Measurements from ENCODE around the gene FBXO10. TPM values are rescaled to one million over a fixed set of nuclear protein-coding genes. Genes with fewer than 3 reads are reported as not detected.

FBXO10 gene
- total RNA-seq, 4 donors from 2014 or later = 4.2 to 16.5 (median 6.8) TPM

DNA sequence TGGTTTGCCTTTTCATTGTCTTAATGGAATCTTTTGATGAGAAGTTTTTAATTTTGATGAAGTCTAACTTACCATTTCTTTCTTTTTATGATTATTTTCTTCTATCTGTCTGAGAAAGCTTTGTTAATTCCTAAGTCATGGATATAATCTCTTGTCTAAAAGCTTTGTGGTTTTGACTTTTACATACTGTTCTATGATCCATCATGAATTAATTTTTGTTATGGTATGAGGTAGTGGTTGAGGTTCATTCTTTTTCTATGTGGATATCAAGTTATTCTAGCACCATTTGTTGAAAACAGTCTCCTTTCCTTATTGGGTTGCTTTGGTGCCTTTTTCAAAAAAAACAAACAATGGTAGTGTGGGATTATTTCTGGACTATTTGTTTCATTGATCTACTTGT lies 20.4 kb downstream of the FBXO10 start:
- TF ChIP-seq EP300 (IDR thresholded peaks at IDR 0.05; ENCODE audit: low read depth) = no peak
- TF ChIP-seq, protein P1, sequence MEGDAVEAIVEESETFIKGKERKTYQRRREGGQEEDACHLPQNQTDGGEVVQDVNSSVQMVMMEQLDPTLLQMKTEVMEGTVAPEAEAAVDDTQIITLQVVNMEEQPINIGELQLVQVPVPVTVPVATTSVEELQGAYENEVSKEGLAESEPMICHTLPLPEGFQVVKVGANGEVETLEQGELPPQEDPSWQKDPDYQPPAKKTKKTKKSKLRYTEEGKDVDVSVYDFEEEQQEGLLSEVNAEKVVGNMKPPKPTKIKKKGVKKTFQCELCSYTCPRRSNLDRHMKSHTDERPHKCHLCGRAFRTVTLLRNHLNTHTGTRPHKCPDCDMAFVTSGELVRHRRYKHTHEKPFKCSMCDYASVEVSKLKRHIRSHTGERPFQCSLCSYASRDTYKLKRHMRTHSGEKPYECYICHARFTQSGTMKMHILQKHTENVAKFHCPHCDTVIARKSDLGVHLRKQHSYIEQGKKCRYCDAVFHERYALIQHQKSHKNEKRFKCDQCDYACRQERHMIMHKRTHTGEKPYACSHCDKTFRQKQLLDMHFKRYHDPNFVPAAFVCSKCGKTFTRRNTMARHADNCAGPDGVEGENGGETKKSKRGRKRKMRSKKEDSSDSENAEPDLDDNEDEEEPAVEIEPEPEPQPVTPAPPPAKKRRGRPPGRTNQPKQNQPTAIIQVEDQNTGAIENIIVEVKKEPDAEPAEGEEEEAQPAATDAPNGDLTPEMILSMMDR (IDR thresholded peaks at IDR 0.05) = no peak
- TF ChIP-seq POLR2AphosphoS5 (IDR thresholded peaks at IDR 0.05) = no peak
- TF ChIP-seq POLR2A (IDR thresholded peaks at IDR 0.05) = no peak
- Histone ChIP-seq H3K27ac (no peak overlapping the region), H3K27me3 (no peaks in the 10 kb centered on the region), H3K4me1 (no peaks in the 10 kb centered on the region), H3K4me3 (no peak overlapping the region), H3K36me3 (no peaks in the 10 kb centered on the region), H3K9me3 (no peaks in the 10 kb centered on the region)
- in situ Hi-C loops (cut with MboI; ENCODE audit: low pct_ligation_motif_present in 1 of 4, low pct_unique_long_range_greater_than_20kb in 1 of 4, low sequenced_read_pairs in 3 of 4) (no loop called here), intact Hi-C loops (cut with DNase I; ENCODE audit: low total_unique reads) (no loop called here)
- no peak for DNase-seq

DNA sequence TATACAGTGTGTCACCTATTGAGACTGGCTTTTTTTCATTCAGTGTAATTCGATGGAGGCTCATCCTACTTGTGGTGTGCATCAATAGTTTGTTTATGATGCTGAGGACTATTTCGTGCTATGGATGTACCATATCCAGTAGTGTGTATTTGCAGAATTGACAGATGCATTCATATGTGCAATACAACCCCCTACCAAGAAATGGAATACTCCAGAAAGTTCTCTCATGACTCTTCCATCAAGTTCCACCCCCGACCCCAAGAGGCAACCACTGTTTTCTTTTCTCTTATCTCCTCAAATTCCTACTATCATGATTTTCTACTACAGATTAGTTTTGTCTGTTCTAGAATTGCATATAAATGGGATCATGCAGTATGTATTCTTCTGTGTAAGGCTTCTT lies 21.9 kb downstream of the FBXO10 start:
- intact Hi-C loops (cut with DNase I; ENCODE audit: low total_unique reads) = no loop called here
- no peak for TF ChIP-seq POLR2A (IDR thresholded peaks at IDR 0.05)
- TF ChIP-seq, protein P1 (IDR thresholded peaks at IDR 0.05) = no peak
- TF ChIP-seq EP300 (IDR thresholded peaks at IDR 0.05; ENCODE audit: low read depth) = no peak
- no peak for TF ChIP-seq POLR2AphosphoS5 (IDR thresholded peaks at IDR 0.05)
- no peak overlapping the region for H3K4me3 ChIP-seq
- no peaks in the 10 kb centered on the region for H3K27me3 ChIP-seq
- no peak for DNase-seq
- WGBS, 2 donors (ENCODE audit: low coverage in 1 of 2) = 94 to 100% methylated on average over 2 to 3 of the region's 3 CpGs
- in situ Hi-C loops (cut with MboI; ENCODE audit: low pct_ligation_motif_present in 1 of 4, low pct_unique_long_range_greater_than_20kb in 1 of 4, low sequenced_read_pairs in 3 of 4) = no loop called here
- no peaks in the 10 kb centered on the region for H3K36me3 ChIP-seq
- H3K4me1 ChIP-seq = no peaks in the 10 kb centered on the region
- H3K9me3 ChIP-seq = no peaks in the 10 kb centered on the region
- no peak overlapping the region for H3K27ac ChIP-seq

DNA sequence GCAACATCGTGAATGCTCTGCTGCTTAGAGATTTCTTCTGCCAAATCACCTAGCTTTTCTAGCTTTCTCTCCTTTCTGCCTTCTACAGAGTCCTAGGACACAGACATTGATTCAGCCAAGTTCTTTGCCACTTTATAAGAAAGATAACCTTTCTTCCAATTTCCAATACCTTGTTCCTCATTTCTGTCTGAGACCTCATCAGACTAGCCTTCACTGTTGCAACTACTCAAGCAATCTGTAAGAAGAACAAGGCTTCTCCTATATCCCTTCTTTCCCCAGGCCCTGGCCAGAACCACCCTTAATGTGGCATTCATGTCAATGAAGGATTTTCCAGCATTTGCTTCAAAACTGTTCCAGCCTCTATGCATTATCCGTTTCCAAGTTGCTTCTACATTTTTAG lies 24.3 kb downstream of the FBXO10 start:
- H3K4me1 ChIP-seq = no peaks in the 10 kb centered on the region
- 91 to 100% methylated on average over 2 of the region's 2 CpGs for WGBS, 2 donors (ENCODE audit: low coverage in 1 of 2)
- TF ChIP-seq POLR2A (IDR thresholded peaks at IDR 0.05) = no peak
- TF ChIP-seq, protein P1 (IDR thresholded peaks at IDR 0.05) = no peak
- no peak for TF ChIP-seq EP300 (IDR thresholded peaks at IDR 0.05; ENCODE audit: low read depth)
- TF ChIP-seq POLR2AphosphoS5 (IDR thresholded peaks at IDR 0.05) = no peak
- DNase-seq = no peak
- H3K36me3 ChIP-seq = no peaks in the 10 kb centered on the region
- no peaks in the 10 kb centered on the region for H3K9me3 ChIP-seq
- no peak overlapping the region for H3K27ac ChIP-seq
- intact Hi-C loops (cut with DNase I; ENCODE audit: low total_unique reads) = no loop called here
- H3K4me3 ChIP-seq = no peak overlapping the region
- H3K27me3 ChIP-seq = no peaks in the 10 kb centered on the region
- in situ Hi-C loops (cut with MboI; ENCODE audit: low pct_ligation_motif_present in 1 of 4, low pct_unique_long_range_greater_than_20kb in 1 of 4, low sequenced_read_pairs in 3 of 4) = no loop called here

DNA sequence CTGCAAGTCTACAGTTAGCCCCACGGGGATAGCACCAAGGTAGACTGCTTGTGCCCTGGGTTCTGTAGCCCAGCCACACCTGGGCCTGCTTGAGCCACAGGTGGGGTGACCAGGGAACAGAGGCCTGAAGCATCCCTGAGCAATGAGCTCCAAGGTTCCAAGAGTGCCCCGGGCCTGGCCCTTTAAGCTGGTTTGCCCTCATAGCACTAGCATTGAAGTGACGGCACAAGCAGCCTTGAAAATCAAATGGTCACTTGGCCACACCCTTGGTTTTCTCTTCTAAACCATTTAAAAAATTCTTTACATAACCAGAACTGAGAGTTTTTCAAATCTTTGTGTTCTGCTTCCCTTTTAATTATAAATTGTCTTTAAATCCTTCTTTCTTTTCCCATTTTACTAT lies 24.7 kb downstream of the FBXO10 start:
- no peaks in the 10 kb centered on the region for H3K9me3 ChIP-seq
- intact Hi-C loops (cut with DNase I; ENCODE audit: low total_unique reads) = no loop called here
- no peaks in the 10 kb centered on the region for H3K36me3 ChIP-seq
- no peak overlapping the region for H3K4me3 ChIP-seq
- in situ Hi-C loops (cut with MboI; ENCODE audit: low pct_ligation_motif_present in 1 of 4, low pct_unique_long_range_greater_than_20kb in 1 of 4, low sequenced_read_pairs in 3 of 4) = no loop called here
- no peak overlapping the region for H3K27ac ChIP-seq
- H3K4me1 ChIP-seq = no peaks in the 10 kb centered on the region
- H3K27me3 ChIP-seq = no peaks in the 10 kb centered on the region
- TF ChIP-seq, protein P1 (IDR thresholded peaks at IDR 0.05) = no peak
- no peak for TF ChIP-seq POLR2A (IDR thresholded peaks at IDR 0.05)
- TF ChIP-seq POLR2AphosphoS5 (IDR thresholded peaks at IDR 0.05) = no peak
- no peak for TF ChIP-seq EP300 (IDR thresholded peaks at IDR 0.05; ENCODE audit: low read depth)
- 58 to 82% methylated on average over 2 of the region's 3 CpGs for WGBS, 2 donors (ENCODE audit: low coverage in 1 of 2)
- no peak for DNase-seq
